K562 (cell line): ENCODE measurements around the gene DNAJB12. TPM values are rescaled to one million over a fixed set of nuclear protein-coding genes. Genes with fewer than 3 reads are reported as not detected.

ENCODE experiments used
- ATF1 ChIP-seq, 2 experiments: fragments of 450-650 bp in 1 of 2; IDR thresholded peaks; 2 replicates each; pipeline ENCODE4 v1.6.1; 2016; ENCODE audit warnings: missing compliant biosample characterization in 1 of 2, missing genetic modification characterization in 1 of 2
- CBX5 ChIP-seq: IDR thresholded peaks from 2 replicates; pipeline ENCODE4 v1.6.1; 2014; ENCODE audit warnings: low read depth, borderline replicate concordance
- CHD4 ChIP-seq: fragments of 200-600 bp; sonication (generic); IDR thresholded peaks from 3 replicates; pipeline ENCODE4 v1.6.1; 2012; ENCODE audit warnings: low read depth, mild to moderate bottlenecking, mixed read lengths, low read length, inconsistent platforms; ENCODE audit not compliant: insufficient read depth, insufficient replicate concordance, poor library complexity, severe bottlenecking
- DDX20 ChIP-seq: fragments of 450-650 bp; IDR thresholded peaks from 2 replicates; pipeline ENCODE4 v1.6.1; 2016; ENCODE audit warnings: missing genetic modification characterization, low read depth, mild to moderate bottlenecking, missing compliant biosample characterization, moderate library complexity
- GTF2F1 ChIP-seq: IDR thresholded peaks from 2 replicates; pipeline ENCODE4 v1.6.1; 2011; ENCODE audit warnings: low read depth, low read length, improper control_type of control experiment
- HNRNPUL1 ChIP-seq: fragments of 200-400 bp; formaldehyde crosslinking; IDR thresholded peaks from 2 replicates; pipeline ENCODE4 v1.6.1; 2017; ENCODE audit warnings: low read length
- MAFG ChIP-seq: fragments of 450-650 bp; conservative IDR thresholded peaks from 2 replicates; pipeline ENCODE4 v1.6.1; 2016; ENCODE audit warnings: missing genetic modification characterization, missing compliant biosample characterization
- NFXL1 ChIP-seq: fragments of 450-650 bp; formaldehyde crosslinking; IDR thresholded peaks from 2 replicates; pipeline ENCODE4 v1.4.0; 2021; ENCODE audit warnings: mild to moderate bottlenecking
- SIX5 ChIP-seq, 2 experiments: IDR thresholded peaks; 2 replicates each; pipeline ENCODE4 v1.6.1; 2011; ENCODE audit warnings: low read length in 2 of 2, borderline replicate concordance in 1 of 2, low read depth in 1 of 2, mild to moderate bottlenecking in 1 of 2, moderate library complexity in 1 of 2; ENCODE audit not compliant: insufficient read depth in 1 of 2
- SNRNP70 ChIP-seq: fragments of 200-400 bp; formaldehyde crosslinking; optimal IDR thresholded peaks from 2 replicates; pipeline ENCODE3; 2017; ENCODE audit warnings: low read depth, low read length
- SREBF2 ChIP-seq: sonication (generic); formaldehyde crosslinking; IDR thresholded peaks from 2 replicates; pipeline ENCODE4 v1.4.0; 2020; ENCODE audit warnings: mild to moderate bottlenecking, missing genetic modification reagents
- TCFL5 ChIP-seq: fragments of 250-450 bp; sonication (Bioruptor Pico); conservative IDR thresholded peaks from 2 replicates; pipeline ENCODE4 v1.6.1; 2021; ENCODE audit warnings: mild to moderate bottlenecking, moderate library complexity, matching md5 sums
- ZNF174 ChIP-seq: fragments of 250-450 bp; sonication (Bioruptor Pico); IDR thresholded peaks from 2 replicates; pipeline ENCODE4 v1.4.0; 2020; ENCODE audit warnings: mild to moderate bottlenecking
- ZNF197 ChIP-seq: fragments of 200-800 bp; sonication (Bioruptor generic); IDR thresholded peaks from 2 replicates; pipeline ENCODE4 v1.6.1; 2016; ENCODE audit warnings: low read depth, missing genetic modification characterization, missing compliant biosample characterization
- ZNF263 ChIP-seq: sonication (generic); formaldehyde crosslinking; IDR thresholded peaks from 2 replicates; pipeline ENCODE4 v1.8.0; 2022; ENCODE audit warnings: mild to moderate bottlenecking, missing genetic modification reagents, borderline replicate concordance
- ZNF445 ChIP-seq: fragments of 250-450 bp; sonication (Bioruptor Pico); IDR thresholded peaks from 2 replicates; pipeline ENCODE4 v1.4.0; 2020; ENCODE audit warnings: low read depth, mild to moderate bottlenecking, moderate library complexity
- ZNF561 ChIP-seq: fragments of 450-650 bp; formaldehyde crosslinking; conservative IDR thresholded peaks from 2 replicates; pipeline ENCODE4 v1.4.0; 2020; ENCODE audit warnings: mild to moderate bottlenecking, moderate library complexity
- ZNF589 ChIP-seq: fragments of 200-800 bp; sonication (Bioruptor generic); IDR thresholded peaks from 2 replicates; pipeline ENCODE4 v1.6.1; 2016; ENCODE audit warnings: low read depth, missing genetic modification characterization, missing compliant biosample characterization
- polyA plus RNA-seq, 8 experiments: library from polyadenylated mRNA; depleted of rRNA in 4 of 8; stranded (reverse) in 5 of 8; unstranded in 3 of 8; fragments of >200 nt; fragmentation: Nextera tagmentation in 2 of 8; fragmentation: Illumina TruSeq in 1 of 8; extraction: Ambion mirVana in 2 of 8; extraction: Trizol in 1 of 8; gene quantifications; 2 replicates each; pipeline versions ENCODE4 v1.2.1 to v1.2.3, GENCODE V29; 2011 to 2014; ENCODE audit warnings: inconsistent platforms in 1 of 8, missing spikeins in 1 of 8
- total RNA-seq, 7 experiments: library from RNA; depleted of rRNA in 6 of 7; stranded (reverse); fragments of >200 nt in 6 of 7; fragmentation: Illumina TruSeq in 2 of 7; extraction: Trizol in 2 of 7; gene quantifications; 2 replicates each; pipeline versions ENCODE4 v1.2.1 to v1.2.3, GENCODE V29; 2011 to 2021; ENCODE audit warnings: low replicate concordance in 1 of 7
- TF ChIP-seq, protein P1 (sequence below): fragments of 250-450 bp; sonication (Bioruptor Pico); IDR thresholded peaks from 2 replicates; pipeline ENCODE4 v1.4.0; 2020; ENCODE audit warnings: mild to moderate bottlenecking, moderate library complexity
- TF ChIP-seq, protein P2 (sequence below): fragments of 450-650 bp; formaldehyde crosslinking; IDR thresholded peaks from 2 replicates; pipeline ENCODE4 v1.4.0; 2022; ENCODE audit warnings: missing genetic modification characterization
- TF ChIP-seq, protein P3 (sequence below): sonication (generic); formaldehyde crosslinking; IDR thresholded peaks from 2 replicates; pipeline ENCODE4 v1.8.0; 2022; ENCODE audit warnings: mild to moderate bottlenecking, missing genetic modification reagents
- TF ChIP-seq, protein P4 (sequence below): sonication (generic); formaldehyde crosslinking; IDR thresholded peaks from 2 replicates; pipeline ENCODE4 v1.9.0; 2022; ENCODE audit warnings: mild to moderate bottlenecking, missing genetic modification reagents
- TF ChIP-seq, protein P5 (sequence below): fragments of 450-650 bp; formaldehyde crosslinking; IDR thresholded peaks from 2 replicates; pipeline ENCODE4 v1.4.0; 2020; ENCODE audit warnings: mild to moderate bottlenecking, mixed read lengths

The DNAJB12 gene
- total and polyA plus RNA-seq, 9 of the 15 experiments (the other 6 are each of a cell fraction or from before 2014, with no cell fraction given), result 3.5 to 31.5 (median 20.3) TPM

DNA sequence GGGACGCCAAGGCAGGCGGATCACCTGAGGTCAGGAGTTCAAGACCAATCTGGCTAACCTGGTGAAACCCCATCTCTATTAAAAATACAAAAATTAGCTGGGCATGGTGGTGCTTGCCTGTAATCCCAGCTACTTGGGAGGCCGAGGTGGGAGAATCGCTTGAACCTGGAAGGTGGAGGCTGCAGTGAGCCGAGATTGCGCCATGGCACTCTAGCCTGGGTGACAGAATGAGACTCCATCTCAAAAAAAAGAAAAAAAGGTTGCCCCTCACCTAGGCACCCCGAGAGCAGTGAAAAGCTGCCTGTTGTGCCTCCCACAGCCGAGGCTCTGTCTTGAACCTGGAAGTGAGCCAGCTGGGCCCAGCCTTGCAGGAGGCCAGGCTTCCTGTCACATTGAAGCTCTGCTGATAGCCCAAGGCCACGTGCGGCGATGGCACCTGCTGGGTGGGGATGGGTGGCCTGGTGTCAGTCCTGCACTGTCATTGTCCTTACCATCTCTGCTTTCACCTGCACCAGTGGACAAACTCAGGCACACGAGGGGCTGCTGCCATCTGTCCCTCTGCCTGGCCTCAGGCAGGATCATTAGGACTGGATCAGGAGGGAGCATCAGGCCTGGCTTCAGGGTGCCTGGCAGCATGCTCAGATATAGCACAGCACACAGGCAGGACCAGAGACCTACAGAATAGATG lies 37.8 kb downstream of the DNAJB12 start (continued):
- TF ChIP-seq, protein P1, sequence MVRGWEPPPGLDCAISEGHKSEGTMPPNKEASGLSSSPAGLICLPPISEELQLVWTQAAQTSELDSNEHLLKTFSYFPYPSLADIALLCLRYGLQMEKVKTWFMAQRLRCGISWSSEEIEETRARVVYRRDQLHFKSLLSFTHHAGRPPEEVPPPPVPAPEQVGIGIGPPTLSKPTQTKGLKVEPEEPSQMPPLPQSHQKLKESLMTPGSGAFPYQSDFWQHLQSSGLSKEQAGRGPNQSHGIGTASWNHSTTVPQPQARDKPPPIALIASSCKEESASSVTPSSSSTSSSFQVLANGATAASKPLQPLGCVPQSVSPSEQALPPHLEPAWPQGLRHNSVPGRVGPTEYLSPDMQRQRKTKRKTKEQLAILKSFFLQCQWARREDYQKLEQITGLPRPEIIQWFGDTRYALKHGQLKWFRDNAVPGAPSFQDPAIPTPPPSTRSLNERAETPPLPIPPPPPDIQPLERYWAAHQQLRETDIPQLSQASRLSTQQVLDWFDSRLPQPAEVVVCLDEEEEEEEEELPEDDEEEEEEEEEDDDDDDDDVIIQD, result 0 out of 2 replicates have a peak, but pooled peaks have one; percentile 72
- TF ChIP-seq, protein P2, sequence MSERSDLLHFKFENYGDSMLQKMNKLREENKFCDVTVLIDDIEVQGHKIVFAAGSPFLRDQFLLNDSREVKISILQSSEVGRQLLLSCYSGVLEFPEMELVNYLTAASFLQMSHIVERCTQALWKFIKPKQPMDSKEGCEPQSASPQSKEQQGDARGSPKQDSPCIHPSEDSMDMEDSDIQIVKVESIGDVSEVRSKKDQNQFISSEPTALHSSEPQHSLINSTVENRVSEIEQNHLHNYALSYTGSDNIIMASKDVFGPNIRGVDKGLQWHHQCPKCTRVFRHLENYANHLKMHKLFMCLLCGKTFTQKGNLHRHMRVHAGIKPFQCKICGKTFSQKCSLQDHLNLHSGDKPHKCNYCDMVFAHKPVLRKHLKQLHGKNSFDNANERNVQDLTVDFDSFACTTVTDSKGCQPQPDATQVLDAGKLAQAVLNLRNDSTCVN (CRISPR knock-in tag), result no peak
- TF ChIP-seq GTF2F1 (no peak), MAFG (tag) (0 out of 2 replicates have a peak, but pooled peaks have one; percentile 37), NFXL1 (CRISPR knock-in tag) (no peak), DDX20 (tag) (no peak), ZNF445 (CRISPR knock-in tag) (no peak), ZNF174 (CRISPR knock-in tag) (no peak), ATF1 (CRISPR knock-in tag; IDR thresholded peaks at IDR 0.05) (no peak), ATF1 (tag; IDR thresholded peaks at IDR 0.05) (0 out of 2 replicates have a peak, but pooled peaks have one; percentile 25), TCFL5 (CRISPR knock-in tag) (0 out of 2 replicates have a peak, but pooled peaks have one; percentile 3), HNRNPUL1 (no peak), SREBF2 (CRISPR knock-in tag) (no peak), SNRNP70 (no peak), ZNF561 (no peak), ZNF589 (CRISPR knock-in tag) (peak; percentile 97), CHD4 (no peak), CBX5 (no peak), SIX5 (IDR thresholded peaks at IDR 0.05; ENCODE audit: borderline replicate concordance in 1 of 2, insufficient read depth in 1 of 2, low read depth in 1 of 2, low read length in 2 of 2) (no peak), ZNF197 (CRISPR knock-in tag) (peak; percentile 75; the same call in 1 of the 2 replicates), ZNF263 (CRISPR knock-in tag) (no peak)
- TF ChIP-seq, protein P3, sequence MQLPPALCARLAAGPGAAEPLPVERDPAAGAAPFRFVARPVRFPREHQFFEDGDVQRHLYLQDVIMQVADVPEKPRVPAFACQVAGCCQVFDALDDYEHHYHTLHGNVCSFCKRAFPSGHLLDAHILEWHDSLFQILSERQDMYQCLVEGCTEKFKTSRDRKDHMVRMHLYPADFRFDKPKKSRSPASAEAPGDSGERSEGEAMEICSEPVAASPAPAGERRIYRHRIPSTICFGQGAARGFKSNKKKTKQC (CRISPR knock-in tag), result no peak
- TF ChIP-seq, protein P4, sequence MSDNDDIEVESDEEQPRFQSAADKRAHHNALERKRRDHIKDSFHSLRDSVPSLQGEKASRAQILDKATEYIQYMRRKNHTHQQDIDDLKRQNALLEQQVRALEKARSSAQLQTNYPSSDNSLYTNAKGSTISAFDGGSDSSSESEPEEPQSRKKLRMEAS, result peak; percentile 85
- TF ChIP-seq, protein P5, sequence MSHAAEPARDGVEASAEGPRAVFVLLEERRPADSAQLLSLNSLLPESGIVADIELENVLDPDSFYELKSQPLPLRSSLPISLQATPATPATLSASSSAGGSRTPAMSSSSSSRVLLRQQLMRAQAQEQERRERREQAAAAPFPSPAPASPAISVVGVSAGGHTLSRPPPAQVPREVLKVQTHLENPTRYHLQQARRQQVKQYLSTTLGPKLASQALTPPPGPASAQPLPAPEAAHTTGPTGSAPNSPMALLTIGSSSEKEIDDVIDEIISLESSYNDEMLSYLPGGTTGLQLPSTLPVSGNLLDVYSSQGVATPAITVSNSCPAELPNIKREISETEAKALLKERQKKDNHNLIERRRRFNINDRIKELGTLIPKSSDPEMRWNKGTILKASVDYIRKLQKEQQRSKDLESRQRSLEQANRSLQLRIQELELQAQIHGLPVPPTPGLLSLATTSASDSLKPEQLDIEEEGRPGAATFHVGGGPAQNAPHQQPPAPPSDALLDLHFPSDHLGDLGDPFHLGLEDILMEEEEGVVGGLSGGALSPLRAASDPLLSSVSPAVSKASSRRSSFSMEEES, result no peak
